GM04504 (cell line): ENCODE results near the gene JAK2.
"Not testable (repeated sequence)": the region's sequence is repeated elsewhere in the genome, so short reads cannot be mapped to it uniquely, and the experiment has no call there.

ENCODE experiments used
- DNase-seq: peaks from one replicate; pipeline ENCODE4 v3.0.0-alpha.2; 2012; ENCODE audit warnings: low read depth

JAK2 gene

GRCh38 chr9:5042661-5043178 is 57.6 kb downstream of the JAK2 start:
- DNase-seq = no peak

GRCh38 chr9:5043381-5043780 is 58.3 kb downstream of the JAK2 start:
- no peak for DNase-seq

- no peak for DNase-seq
Observed at GRCh38 chr9:5044160-5044559, 59.1 kb downstream of the JAK2 start.

GRCh38 chr9:5052838-5053237 is 67.8 kb downstream of the JAK2 start:
- DNase-seq = peak; percentile 9

GRCh38 chr9:5062631-5063030 is 77.6 kb downstream of the JAK2 start:
- no peak for DNase-seq

- DNase-seq = no peak
Observed at GRCh38 chr9:5072871-5073270, 87.8 kb downstream of the JAK2 start.

GRCh38 chr9:5073701-5074100 is 88.6 kb downstream of the JAK2 start:
- no peak for DNase-seq

- DNase-seq = no peak
Observed at GRCh38 chr9:5085993-5086392, 100.9 kb downstream of the JAK2 start.

GRCh38 chr9:5089737-5090136 is 104.7 kb downstream of the JAK2 start:
- DNase-seq = no peak

- no peak for DNase-seq
Observed at GRCh38 chr9:5095795-5096194, 110.7 kb downstream of the JAK2 start.

- DNase-seq = no peak
Observed at GRCh38 chr9:5099466-5099865, 114.4 kb downstream of the JAK2 start.

GRCh38 chr9:5101127-5101526 is 116.1 kb downstream of the JAK2 start:
- DNase-seq = not testable (repeated sequence)

GRCh38 chr9:5106517-5106916 is 121.4 kb downstream of the JAK2 start:
- not testable (repeated sequence) for DNase-seq

- no peak for DNase-seq
Observed at GRCh38 chr9:5110867-5111681, 126.0 kb downstream of the JAK2 start.

GRCh38 chr9:5111696-5112095 is 126.6 kb downstream of the JAK2 start:
- DNase-seq = no peak

- no peak for DNase-seq
Observed at GRCh38 chr9:5112109-5112592, 127.1 kb downstream of the JAK2 start.

GRCh38 chr9:5112646-5113045 is 127.6 kb downstream of the JAK2 start:
- DNase-seq = no peak

GRCh38 chr9:5113523-5113922 is 128.5 kb downstream of the JAK2 start:
- no peak for DNase-seq

- no peak for DNase-seq
Observed at GRCh38 chr9:5113994-5114748, 129.1 kb downstream of the JAK2 start.

GRCh38 chr9:5122116-5122515 is 137.0 kb downstream of the JAK2 start:
- DNase-seq = no peak

GRCh38 chr9:5122516-5122915 is 137.4 kb downstream of the JAK2 start:
- no peak for DNase-seq

GRCh38 chr9:5140151-5140550 is 155.1 kb downstream of the JAK2 start:
- DNase-seq = no peak

GRCh38 chr9:5144217-5144616 is 159.1 kb downstream of the JAK2 start:
- DNase-seq = no peak
